Upper lobe of left lung (tissue), 6 donors: Measurements from ENCODE around the gene CRB1. TPM values are rescaled to one million over a fixed set of nuclear protein-coding genes. Genes with fewer than 3 reads are reported as not detected.

Source experiments
- ATAC-seq, 2 donors: fragments of 200-7000 bp; cut with Tn5 transposase; one replicate each; pipeline ENCODE4 v1.9.1; 2022; ENCODE audit warnings: mild to moderate bottlenecking in 2 of 2, moderate library complexity in 2 of 2; ENCODE audit not compliant: low FRiP score in 2 of 2
- DNase-seq, 2 donors: peaks; one replicate each; pipeline ENCODE4 v3.0.0-alpha.2; 2019 to 2020
- H3K27ac ChIP-seq, 4 donors: fragments of 200-600 bp; sonication (generic); one replicate each; pipeline ENCODE4 v1.5.1; 2016 to 2019
- H3K27me3 ChIP-seq, 4 donors: fragments of 200-600 bp; sonication (generic); one replicate each; pipeline ENCODE4 v1.5.1; 2017 to 2019
- H3K36me3 ChIP-seq, 4 donors: fragments of 200-600 bp; sonication (generic); one replicate each; pipeline ENCODE4 v1.5.1; 2016 to 2019
- H3K4me1 ChIP-seq, 4 donors: fragments of 200-600 bp; sonication (generic); one replicate each; pipeline ENCODE4 v1.5.1; 2018 to 2019
- H3K4me3 ChIP-seq, 4 donors: fragments of 200-600 bp; sonication (generic); one replicate each; pipeline ENCODE4 v1.5.1; 2017 to 2019; ENCODE audit warnings: mild to moderate bottlenecking in 2 of 4, moderate library complexity in 1 of 4
- H3K9me3 ChIP-seq, 4 donors: fragments of 200-600 bp; sonication (generic); one replicate each; pipeline ENCODE4 v1.5.1; 2018 to 2019
- EP300 ChIP-seq, 4 donors: sonication (generic); formaldehyde crosslinking; IDR thresholded peaks; one replicate each; pipeline ENCODE4 v1.5.1; 2017; ENCODE audit warnings: antibody characterized with exemption in 4 of 4, control low read depth in 2 of 4
- POLR2A ChIP-seq, 4 donors: fragments of 450-650 bp; IDR thresholded peaks; one replicate each; pipeline ENCODE4 v1.5.1; 2016 to 2017; ENCODE audit warnings: antibody characterized with exemption in 4 of 4, mild to moderate bottlenecking in 2 of 4
- POLR2AphosphoS5 ChIP-seq, 2 donors: sonication (generic); formaldehyde crosslinking; IDR thresholded peaks; one replicate each; pipeline ENCODE4 v1.5.1; 2017; ENCODE audit warnings: antibody characterized with exemption in 2 of 2
- WGBS, 2 donors: methylation state at CpG; one replicate each; pipeline ENCODE4 v1.1.5; 2017 to 2018; 5-methylcytosine and 5-hydroxymethylcytosine counted together
- total RNA-seq, 6 donors: library from RNA; depleted of rRNA in 4 of 6; stranded (reverse); fragments of >200 nt in 4 of 6; gene quantifications; one replicate each; pipeline versions ENCODE4 v1.1.0 to v1.2.1, GENCODE V29; 2016 to 2021
- TF ChIP-seq, protein P1 (sequence below), 6 experiments: fragments of 450-650 bp in 4 of 6; fragments of 200-600 bp in 2 of 6; sonication (generic) in 2 of 6; IDR thresholded peaks; one replicate each; pipeline ENCODE4 v1.5.1; 2016 to 2019; ENCODE audit warnings: antibody characterized with exemption in 6 of 6
- donor health status: DM: no; HTN: no; CAD: no; lungs with moderate emphysema.
- donor health status: DM: no; HTN: yes; CAD: no; lungs with severe emphysema.

CRB1 gene
- total RNA-seq, 6 donors from 2014 or later = 0.11 to 0.98 (median 0.15) TPM; not detected in 1

- no peak for ATAC-seq
Measured at GRCh38 chr1:197225611-197226010, 42.4 kb upstream of the CRB1 start.

DNA sequence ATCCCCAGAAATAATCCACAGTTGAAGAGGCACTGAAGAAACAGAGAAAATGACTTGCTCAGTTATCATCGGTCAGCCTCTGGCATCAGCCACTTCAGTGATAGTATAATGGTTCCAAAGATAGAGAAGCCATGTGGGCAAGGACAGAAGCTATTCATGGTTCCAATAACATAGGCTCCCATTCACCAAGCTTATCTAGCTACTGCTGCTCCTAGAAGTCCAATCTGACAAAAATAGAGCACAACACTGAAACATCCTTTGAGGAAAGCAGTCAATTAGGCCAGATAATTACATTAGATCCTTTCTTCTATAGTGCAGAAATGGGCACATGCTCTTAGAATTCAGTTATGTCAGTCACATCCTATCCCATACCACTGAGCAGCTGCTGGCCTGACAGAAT lies 33.5 kb upstream of the CRB1 start:
- no peaks in the 10 kb centered on the region for H3K4me1 ChIP-seq
- ATAC-seq = no peak
- 83 to 88% methylated on average over 1 of the region's 1 CpG for WGBS, 2 donors

More at GRCh38 chr1:197225611-197226010, 42.4 kb upstream of the CRB1 start:
- Histone ChIP-seq H3K27ac (no peak overlapping the region), H3K9me3 (no peaks in the 10 kb centered on the region), H3K4me1 (no peaks in the 10 kb centered on the region), H3K27me3 (no peaks in the 10 kb centered on the region), H3K4me3 (no peak overlapping the region), H3K36me3 (no peaks in the 10 kb centered on the region)
- no peak for DNase-seq
- TF ChIP-seq, protein P1, sequence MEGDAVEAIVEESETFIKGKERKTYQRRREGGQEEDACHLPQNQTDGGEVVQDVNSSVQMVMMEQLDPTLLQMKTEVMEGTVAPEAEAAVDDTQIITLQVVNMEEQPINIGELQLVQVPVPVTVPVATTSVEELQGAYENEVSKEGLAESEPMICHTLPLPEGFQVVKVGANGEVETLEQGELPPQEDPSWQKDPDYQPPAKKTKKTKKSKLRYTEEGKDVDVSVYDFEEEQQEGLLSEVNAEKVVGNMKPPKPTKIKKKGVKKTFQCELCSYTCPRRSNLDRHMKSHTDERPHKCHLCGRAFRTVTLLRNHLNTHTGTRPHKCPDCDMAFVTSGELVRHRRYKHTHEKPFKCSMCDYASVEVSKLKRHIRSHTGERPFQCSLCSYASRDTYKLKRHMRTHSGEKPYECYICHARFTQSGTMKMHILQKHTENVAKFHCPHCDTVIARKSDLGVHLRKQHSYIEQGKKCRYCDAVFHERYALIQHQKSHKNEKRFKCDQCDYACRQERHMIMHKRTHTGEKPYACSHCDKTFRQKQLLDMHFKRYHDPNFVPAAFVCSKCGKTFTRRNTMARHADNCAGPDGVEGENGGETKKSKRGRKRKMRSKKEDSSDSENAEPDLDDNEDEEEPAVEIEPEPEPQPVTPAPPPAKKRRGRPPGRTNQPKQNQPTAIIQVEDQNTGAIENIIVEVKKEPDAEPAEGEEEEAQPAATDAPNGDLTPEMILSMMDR (IDR thresholded peaks at IDR 0.05) = no peak
- TF ChIP-seq POLR2A (IDR thresholded peaks at IDR 0.05) = no peak
- TF ChIP-seq EP300 (IDR thresholded peaks at IDR 0.05) = no peak
- no peak for TF ChIP-seq POLR2AphosphoS5 (IDR thresholded peaks at IDR 0.05)
- 63 to 75% methylated on average over 5 of the region's 5 CpGs for WGBS, 2 donors

DNA sequence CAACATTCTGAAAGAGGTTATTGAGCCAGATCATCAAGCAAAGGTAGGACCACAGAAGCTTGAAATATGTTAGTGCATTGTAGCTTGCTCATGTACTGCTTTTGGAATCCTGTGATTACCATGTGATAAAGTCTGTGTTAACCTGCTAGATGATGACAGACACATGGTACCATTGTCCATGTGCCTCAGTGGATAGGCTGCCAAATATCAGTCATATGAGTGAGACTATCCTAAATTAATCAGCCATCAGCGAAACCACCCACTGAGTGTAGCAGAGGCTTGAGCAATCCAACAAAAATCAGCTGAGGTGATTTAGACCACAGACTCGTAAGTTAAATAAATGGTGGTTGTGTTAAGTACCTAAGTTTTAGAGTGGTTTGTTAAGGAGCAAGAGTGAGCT lies 32.7 kb upstream of the CRB1 start:
- WGBS, 2 donors = 54 to 61% methylated on average over 2 of the region's 2 CpGs
- no peaks in the 10 kb centered on the region for H3K27me3 ChIP-seq
- TF ChIP-seq POLR2AphosphoS5 (IDR thresholded peaks at IDR 0.05) = no peak
- TF ChIP-seq EP300 (IDR thresholded peaks at IDR 0.05) = no peak
- TF ChIP-seq, protein P1 (IDR thresholded peaks at IDR 0.05) = no peak
- no peak for TF ChIP-seq POLR2A (IDR thresholded peaks at IDR 0.05)
- H3K36me3 ChIP-seq = no peaks in the 10 kb centered on the region
- H3K4me3 ChIP-seq = no peak overlapping the region
- DNase-seq (no peak), ATAC-seq (no peak)
- H3K4me1 ChIP-seq = no peaks in the 10 kb centered on the region
- no peak overlapping the region for H3K27ac ChIP-seq
- no peaks in the 10 kb centered on the region for H3K9me3 ChIP-seq

More for the DNA sequence above, 33.5 kb upstream of the CRB1 start:
- H3K27ac ChIP-seq = no peak overlapping the region
- no peaks in the 10 kb centered on the region for H3K9me3 ChIP-seq
- TF ChIP-seq POLR2AphosphoS5 (IDR thresholded peaks at IDR 0.05) (no peak), POLR2A (IDR thresholded peaks at IDR 0.05) (no peak), EP300 (IDR thresholded peaks at IDR 0.05) (no peak)
- TF ChIP-seq, protein P1 (IDR thresholded peaks at IDR 0.05) = no peak
- no peak overlapping the region for H3K4me3 ChIP-seq
- H3K27me3 ChIP-seq = no peaks in the 10 kb centered on the region
- no peak for DNase-seq
- H3K36me3 ChIP-seq = no peaks in the 10 kb centered on the region

DNA sequence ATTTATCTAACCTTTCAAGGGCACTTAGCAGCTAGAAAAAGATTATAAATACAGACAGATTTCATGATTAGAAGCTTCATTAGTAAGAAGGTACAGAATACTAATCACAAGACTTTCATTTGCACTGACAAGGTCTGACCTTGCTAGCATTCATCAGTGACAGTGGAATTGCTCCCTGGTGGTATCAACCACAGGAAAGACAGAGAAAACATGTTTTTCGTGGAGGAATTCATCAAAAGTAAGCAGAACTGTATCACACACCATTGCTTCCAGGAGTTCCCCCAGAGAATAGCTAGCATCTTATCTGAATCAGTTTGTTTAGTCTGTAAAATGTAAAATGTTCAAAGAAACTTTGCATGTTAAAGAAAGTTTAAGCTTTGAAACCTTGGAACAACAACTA lies 20.6 kb upstream of the CRB1 start:
- no peak overlapping the region for H3K4me3 ChIP-seq
- H3K4me1 ChIP-seq = no peaks in the 10 kb centered on the region
- H3K9me3 ChIP-seq = no peaks in the 10 kb centered on the region
- no peak for ATAC-seq
- no peak overlapping the region for H3K27ac ChIP-seq
- no peaks in the 10 kb centered on the region for H3K36me3 ChIP-seq
- no peak for TF ChIP-seq POLR2A (IDR thresholded peaks at IDR 0.05)
- no peak for TF ChIP-seq EP300 (IDR thresholded peaks at IDR 0.05)
- TF ChIP-seq, protein P1 (IDR thresholded peaks at IDR 0.05) = no peak
- TF ChIP-seq POLR2AphosphoS5 (IDR thresholded peaks at IDR 0.05) = no peak
- DNase-seq = no peak
- no peaks in the 10 kb centered on the region for H3K27me3 ChIP-seq
- WGBS, 2 donors = 30 to 59% methylated on average over 1 of the region's 1 CpG

GRCh38 chr1:197249324-197249723 lies 18.7 kb upstream of the CRB1 start:
- no peak overlapping the region for H3K27ac ChIP-seq
- WGBS, 2 donors = 38 to 54% methylated on average over 2 of the region's 2 CpGs

More at GRCh38 chr1:197249324-197249723, 18.7 kb upstream of the CRB1 start:
- H3K9me3 ChIP-seq = no peaks in the 10 kb centered on the region
- no peaks in the 10 kb centered on the region for H3K4me1 ChIP-seq
- TF ChIP-seq, protein P1 (IDR thresholded peaks at IDR 0.05) = no peak
- no peak for TF ChIP-seq EP300 (IDR thresholded peaks at IDR 0.05)
- TF ChIP-seq POLR2A (IDR thresholded peaks at IDR 0.05) = no peak
- TF ChIP-seq POLR2AphosphoS5 (IDR thresholded peaks at IDR 0.05) = no peak
- no peak overlapping the region for H3K4me3 ChIP-seq
- no peak for ATAC-seq
- H3K36me3 ChIP-seq = no peaks in the 10 kb centered on the region
- H3K27me3 ChIP-seq = no peaks in the 10 kb centered on the region
- DNase-seq = no peak
